H9 (cell line): ENCODE results near the gene CLPTM1L. TPM values are rescaled to one million over a fixed set of nuclear protein-coding genes. Genes with fewer than 3 reads are reported as not detected.

Experiments
- DNase-seq: peaks from one replicate; pipeline ENCODE4 v3.0.0-alpha.2; 2017
- H2AFZ ChIP-seq: one replicate; pipeline ENCODE4 v1.6.1; 2013; ENCODE audit warnings: mild to moderate bottlenecking, low read length, control low read depth, moderate library complexity
- H2AK5ac ChIP-seq: 2 replicates; pipeline ENCODE4 v1.6.1; 2013; ENCODE audit warnings: low read length, control low read depth, mixed read lengths; ENCODE audit not compliant: insufficient read length
- H2BK120ac ChIP-seq: one replicate; pipeline ENCODE4 v1.6.1; 2013; ENCODE audit warnings: low read depth, mild to moderate bottlenecking, low read length, control low read depth, inconsistent platforms; ENCODE audit not compliant: poor library complexity, severe bottlenecking
- H2BK12ac ChIP-seq: 2 replicates; pipeline ENCODE4 v1.6.1; 2013; ENCODE audit warnings: low read length, control low read depth, mixed read lengths, low read depth; ENCODE audit not compliant: insufficient read length
- H2BK15ac ChIP-seq: 2 replicates; pipeline ENCODE4 v1.6.1; 2013; ENCODE audit warnings: low read depth, low read length, control low read depth
- H2BK20ac ChIP-seq: one replicate; pipeline ENCODE4 v1.6.1; 2013; ENCODE audit warnings: low read depth, mild to moderate bottlenecking, low read length, control low read depth, inconsistent platforms; ENCODE audit not compliant: poor library complexity, severe bottlenecking
- H2BK5ac ChIP-seq: 2 replicates; pipeline ENCODE4 v1.6.1; 2013; ENCODE audit warnings: low read length, control low read depth, mixed read lengths; ENCODE audit not compliant: insufficient read length
- H3K14ac ChIP-seq: 2 replicates; pipeline ENCODE4 v1.6.1; 2013; ENCODE audit warnings: low read length, control low read depth; ENCODE audit not compliant: insufficient read depth
- H3K18ac ChIP-seq: 2 replicates; pipeline ENCODE4 v1.6.1; 2013; ENCODE audit warnings: low read depth, mild to moderate bottlenecking, mixed read lengths, low read length, control low read depth; ENCODE audit not compliant: insufficient read length
- H3K23ac ChIP-seq: 2 replicates; pipeline ENCODE4 v1.6.1; 2013; ENCODE audit warnings: low read length, control low read depth, mixed read lengths, low read depth; ENCODE audit not compliant: insufficient read length
- H3K23me2 ChIP-seq: 2 replicates; pipeline ENCODE4 v1.6.1; 2013; ENCODE audit warnings: low read depth, mild to moderate bottlenecking, mixed read lengths, low read length, control low read depth; ENCODE audit not compliant: insufficient read length, poor library complexity, severe bottlenecking
- H3K27ac ChIP-seq: 2 replicates; pipeline ENCODE4 v1.5.1; 2013; ENCODE audit warnings: low read length, control low read depth, mixed read lengths, low read depth; ENCODE audit not compliant: insufficient read length
- H3K27me3 ChIP-seq: 2 replicates; pipeline ENCODE4 v1.6.1; 2013; ENCODE audit warnings: low read length, control low read depth, inconsistent platforms; ENCODE audit not compliant: insufficient read depth
- H3K4ac ChIP-seq: 2 replicates; pipeline ENCODE4 v1.6.1; 2013; ENCODE audit warnings: low read depth, mild to moderate bottlenecking, control low read depth, inconsistent platforms, low read length, moderate library complexity
- H3K4me1 ChIP-seq: 2 replicates; pipeline ENCODE4 v1.6.1; 2013; ENCODE audit warnings: low read length, control low read depth, inconsistent platforms; ENCODE audit not compliant: insufficient read depth
- H3K4me2 ChIP-seq: 2 replicates; pipeline ENCODE4 v1.6.1; 2013; ENCODE audit warnings: low read length, control low read depth, mixed read lengths; ENCODE audit not compliant: insufficient read length, insufficient read depth
- H3K56ac ChIP-seq: 2 replicates; pipeline ENCODE4 v1.6.1; 2013; ENCODE audit warnings: low read depth, mild to moderate bottlenecking, mixed read lengths, low read length, control low read depth; ENCODE audit not compliant: insufficient read length
- H3K79me1 ChIP-seq: 2 replicates; pipeline ENCODE4 v1.6.1; 2013; ENCODE audit warnings: low read depth, mild to moderate bottlenecking, moderate library complexity, low read length, control low read depth, inconsistent platforms; ENCODE audit not compliant: insufficient read depth, poor library complexity, severe bottlenecking
- H3K79me2 ChIP-seq: 2 replicates; pipeline ENCODE4 v1.6.1; 2013; ENCODE audit warnings: low read length, control low read depth, inconsistent platforms; ENCODE audit not compliant: insufficient read depth
- H3K9ac ChIP-seq: 2 replicates; pipeline ENCODE4 v1.6.1; 2013; ENCODE audit warnings: low read length, control low read depth, mixed read lengths; ENCODE audit not compliant: insufficient read length; ENCODE audit errors: extremely low read depth
- H3K9me3 ChIP-seq: one replicate; pipeline ENCODE4 v1.6.1; 2013; ENCODE audit warnings: low read depth, low read length, inconsistent platforms; ENCODE audit not compliant: control insufficient read depth
- H3T11ph ChIP-seq: one replicate; pipeline ENCODE4 v1.6.1; 2013; ENCODE audit warnings: mild to moderate bottlenecking, low read length, control low read depth, inconsistent platforms
- H4K20me1 ChIP-seq: one replicate; pipeline ENCODE4 v1.6.1; 2013; ENCODE audit not compliant: control insufficient read depth, insufficient read length, insufficient read depth
- H4K5ac ChIP-seq: 2 replicates; pipeline ENCODE4 v1.6.1; 2013; ENCODE audit warnings: low read depth, mild to moderate bottlenecking, mixed read lengths, low read length, control low read depth; ENCODE audit not compliant: insufficient read length
- H4K8ac ChIP-seq: replicated peaks from 2 replicates; pipeline ENCODE4 v1.6.1; 2013; ENCODE audit warnings: low read length, control low read depth, mixed read lengths, low read depth; ENCODE audit not compliant: insufficient read length
- H4K91ac ChIP-seq: 2 replicates; pipeline ENCODE4 v1.6.1; 2013; ENCODE audit warnings: low read depth, mild to moderate bottlenecking, moderate library complexity, mixed read lengths, low read length, control low read depth; ENCODE audit not compliant: insufficient read length
- H3K27ac Mint-ChIP-seq, 3 experiments: 2 replicates in 2 of 3; 3 replicates in 1 of 3; pipeline ENCODE4 v1.8.0; 2020 to 2021; ENCODE audit warnings: mixed read lengths in 3 of 3, mild to moderate bottlenecking in 1 of 3, moderate library complexity in 1 of 3
- H3K27me3 Mint-ChIP-seq: 2 replicates; pipeline ENCODE4 v1.8.0; 2021; ENCODE audit warnings: low read depth, mild to moderate bottlenecking, moderate library complexity, mixed read lengths
- H3K36me3 Mint-ChIP-seq, 3 experiments: 2 replicates in 2 of 3; 3 replicates in 1 of 3; pipeline ENCODE4 v1.8.0; 2020 to 2021; ENCODE audit warnings: low read depth in 3 of 3, mixed read lengths in 3 of 3; ENCODE audit not compliant: insufficient read depth in 1 of 3
- H3K4me1 Mint-ChIP-seq, 2 experiments: 2 replicates each; pipeline ENCODE4 v1.8.0; 2020; ENCODE audit warnings: mixed read lengths in 2 of 2
- H3K4me3 Mint-ChIP-seq, 2 experiments: 2 replicates in 1 of 2; 3 replicates in 1 of 2; pipeline ENCODE4 v1.8.0; 2020 to 2021; ENCODE audit warnings: mild to moderate bottlenecking in 2 of 2, mixed read lengths in 2 of 2, moderate library complexity in 1 of 2
- H3K9me3 Mint-ChIP-seq, 2 experiments: 2 replicates in 1 of 2; 3 replicates in 1 of 2; pipeline ENCODE4 v1.8.0; 2020; ENCODE audit warnings: mild to moderate bottlenecking in 2 of 2, mixed read lengths in 2 of 2, moderate library complexity in 1 of 2
- CTCF ChIP-seq: fragments of 200-600 bp; sonication (generic); conservative IDR thresholded peaks from 3 replicates; pipeline ENCODE4 v1.8.0; 2021; ENCODE audit warnings: antibody characterized with exemption, mild to moderate bottlenecking
- WGBS: extraction: QIAGEN DNeasy Blood & Tissue Kit; methylation state at CpG from one replicate; pipeline ENCODE4 v1.1.7; 2013; ENCODE audit warnings: missing lambda C conversion rate, low lambda C conversion rate, mixed read lengths; ENCODE audit not compliant: insufficient read length; ENCODE audit errors: extremely low coverage; 5-methylcytosine and 5-hydroxymethylcytosine counted together
- total RNA-seq: library from RNA; stranded (reverse); gene quantifications from 2 replicates; pipeline ENCODE4 v1.2.1, GENCODE V29; 2021

Gene CLPTM1L
- total RNA-seq, 1 experiment from 2014 or later, result 108 TPM

GRCh38 chr5:1297243-1297642, 47.7 kb downstream of the CLPTM1L start:
- H2AK5ac ChIP-seq, result no peak overlapping the region
- H2BK5ac ChIP-seq, result no peak overlapping the region
- no peak overlapping the region for H3T11ph ChIP-seq
- H3K56ac ChIP-seq, result no peak overlapping the region
- H3K23me2 ChIP-seq, result peaks cover 12% of the 10 kb centered on the region
- Mint-ChIP-seq H3K36me3 (peaks cover 0 to 4% (median 3%) of the 10 kb centered on the region in 3 experiments; a peak in 3 of 7 replicates), H3K4me3 (no peak overlapping the region), H3K4me1 (no peaks in the 10 kb centered on the region), H3K27me3 (peaks cover 20% of the 10 kb centered on the region), H3K27ac (no peak overlapping the region), H3K9me3 (peaks cover 0 to 2% of the 10 kb centered on the region in 2 experiments; a peak in 2 of 5 replicates)
- H3K79me2 ChIP-seq, result no peaks in the 10 kb centered on the region
- H3K9me3 ChIP-seq, result no peaks in the 10 kb centered on the region
- TF ChIP-seq CTCF, result no peak
- H2BK120ac ChIP-seq, result no peak overlapping the region
- no peak overlapping the region for H3K4ac ChIP-seq
- H2BK20ac ChIP-seq, result no peak overlapping the region
- no peak overlapping the region for H2BK15ac ChIP-seq
- H3K9ac ChIP-seq, result no peak overlapping the region
- no peak overlapping the region for H4K5ac ChIP-seq
- no peak overlapping the region for H3K27ac ChIP-seq
- no peak overlapping the region for H3K18ac ChIP-seq
- no CpG with 5 or more reads among the region's 4 CpGs for WGBS
- H4K8ac ChIP-seq, result no peak overlapping the region
- H3K4me1 ChIP-seq, result no peaks in the 10 kb centered on the region
- no peak overlapping the region for H4K91ac ChIP-seq
- no peak for DNase-seq
- no peak overlapping the region for H2BK12ac ChIP-seq
- H3K23ac ChIP-seq, result no peak overlapping the region
- no peak overlapping the region for H3K4me2 ChIP-seq
- H3K14ac ChIP-seq, result no peak overlapping the region
- no peaks in the 10 kb centered on the region for H3K79me1 ChIP-seq
- no peak overlapping the region for H2AFZ ChIP-seq
- H4K20me1 ChIP-seq, result no peaks in the 10 kb centered on the region
- no peaks in the 10 kb centered on the region for H3K27me3 ChIP-seq
